IPS DF 19.7 (cell line): ENCODE data around the gene PPP1R1B.

Source experiments
- DNase-seq: peaks from one replicate; pipeline ENCODE4 v3.0.0-alpha.2; 2013; ENCODE audit warnings: low read depth, low spot score

The PPP1R1B gene

GRCh38 chr17:39683295-39683939, 56.7 kb downstream of the PPP1R1B start:
- DNase-seq: no peak

GRCh38 chr17:39684369-39685192, 57.8 kb downstream of the PPP1R1B start:
- DNase-seq: no peak
